Mesendoderm (in vitro differentiated cells): ENCODE results near the gene MMAA.
A peak's percentile ranks its signal among the peaks of the same experiment; 100 is the strongest.
"Not testable (repeated sequence)": the region's sequence is repeated elsewhere in the genome, so short reads cannot be mapped to it uniquely, and the experiment has no call there.

Experiments
- DNase-seq: peaks from one replicate; pipeline ENCODE4 v3.0.0; 2013
- H2AK5ac ChIP-seq: 2 replicates; pipeline ENCODE4 v1.6.1; 2013; ENCODE audit warnings: low read length, inconsistent platforms
- H2BK120ac ChIP-seq: 2 replicates; pipeline ENCODE4 v1.6.1; 2013; ENCODE audit warnings: low read depth, mild to moderate bottlenecking, low read length, moderate library complexity, mixed read lengths
- H2BK15ac ChIP-seq: replicated peaks from 2 replicates; pipeline ENCODE4 v1.6.1; 2013; ENCODE audit warnings: low read depth, mild to moderate bottlenecking, moderate library complexity
- H2BK5ac ChIP-seq: 2 replicates; pipeline ENCODE4 v1.6.1; 2013; ENCODE audit warnings: low read length, inconsistent platforms
- H3K18ac ChIP-seq: 2 replicates; pipeline ENCODE4 v1.6.1; 2013; ENCODE audit warnings: mild to moderate bottlenecking, low read length, mixed read lengths
- H3K23ac ChIP-seq: one replicate; pipeline ENCODE4 v1.6.1; 2013; ENCODE audit warnings: low read length
- H3K27ac ChIP-seq: 2 replicates; pipeline ENCODE4 v1.5.1; 2013; ENCODE audit warnings: low read depth, mild to moderate bottlenecking, inconsistent platforms, low read length, moderate library complexity
- H3K27me3 ChIP-seq: 2 replicates; pipeline ENCODE4 v1.6.1; 2013; ENCODE audit warnings: low read length, control low read depth, mild to moderate bottlenecking, inconsistent platforms; ENCODE audit not compliant: insufficient read depth, poor library complexity
- H3K36me3 ChIP-seq: 2 replicates; pipeline ENCODE4 v1.6.1; 2013; ENCODE audit warnings: low read length, inconsistent platforms; ENCODE audit not compliant: control insufficient read depth, insufficient read depth
- H3K4ac ChIP-seq: one replicate; pipeline ENCODE4 v1.6.1; 2013; ENCODE audit warnings: low read depth, mild to moderate bottlenecking, low read length, moderate library complexity
- H3K4me1 ChIP-seq: 2 replicates; pipeline ENCODE4 v1.6.1; 2013; ENCODE audit warnings: low read depth, low read length, inconsistent platforms; ENCODE audit not compliant: control insufficient read depth
- H3K4me2 ChIP-seq: 2 replicates; pipeline ENCODE4 v1.6.1; 2013; ENCODE audit warnings: low read length
- H3K4me3 ChIP-seq: 2 replicates; pipeline ENCODE4 v1.5.1; 2013; ENCODE audit warnings: mild to moderate bottlenecking, low read length
- H3K56ac ChIP-seq: one replicate; pipeline ENCODE4 v1.6.1; 2013; ENCODE audit warnings: low read length
- H3K79me1 ChIP-seq: 2 replicates; pipeline ENCODE4 v1.6.1; 2013; ENCODE audit warnings: low read length, inconsistent platforms
- H3K79me2 ChIP-seq: 2 replicates; pipeline ENCODE4 v1.6.1; 2013; ENCODE audit warnings: mild to moderate bottlenecking, low read length; ENCODE audit not compliant: control insufficient read depth, insufficient read depth
- H3K9ac ChIP-seq: 2 replicates; pipeline ENCODE4 v1.6.1; 2013; ENCODE audit warnings: low read length, inconsistent platforms
- H4K5ac ChIP-seq: one replicate; pipeline ENCODE4 v1.6.1; 2013; ENCODE audit warnings: low read length
- H4K8ac ChIP-seq: one replicate; pipeline ENCODE4 v1.6.1; 2013; ENCODE audit warnings: low read depth, mild to moderate bottlenecking, control low read depth, low read length, moderate library complexity
- WGBS: extraction: QIAGEN DNeasy Blood & Tissue Kit; methylation state at CpG from one replicate; pipeline ENCODE4 v1.1.7; 2013; ENCODE audit warnings: low lambda C conversion rate, missing lambda C conversion rate; ENCODE audit not compliant: insufficient coverage; ENCODE audit errors: extremely low coverage; 5-methylcytosine and 5-hydroxymethylcytosine counted together

The MMAA gene

GRCh38 chr4:145613566-145614232, 5.5 kb upstream of the MMAA start:
- H2BK120ac ChIP-seq: no peak overlapping the region
- H3K18ac ChIP-seq: no peak overlapping the region
- H3K79me2 ChIP-seq: no peaks in the 10 kb centered on the region
- no peak overlapping the region for H4K5ac ChIP-seq
- H3K27ac ChIP-seq: no peak overlapping the region
- H3K27me3 ChIP-seq: no peaks in the 10 kb centered on the region
- no peak overlapping the region for H3K4ac ChIP-seq
- WGBS: no CpG with 5 or more reads among the region's 5 CpGs
- H3K4me1 ChIP-seq: no peaks in the 10 kb centered on the region
- no peak overlapping the region for H3K9ac ChIP-seq
- H3K79me1 ChIP-seq: peaks cover 2% of the 10 kb centered on the region
- H3K36me3 ChIP-seq: no peaks in the 10 kb centered on the region
- no peak overlapping the region for H3K23ac ChIP-seq
- peak overlapping the region; percentile 57 for H2BK15ac ChIP-seq
- no peak overlapping the region for H3K56ac ChIP-seq
- no peak overlapping the region for H3K4me3 ChIP-seq
- H2AK5ac ChIP-seq: no peak overlapping the region
- DNase-seq: no peak
- H2BK5ac ChIP-seq: no peak overlapping the region
- H4K8ac ChIP-seq: peak overlapping the region; percentile 96
- H3K4me2 ChIP-seq: no peak overlapping the region

- Histone ChIP-seq H3K27me3 (no peaks in the 10 kb centered on the region), H3K18ac (no peak overlapping the region), H3K4me3 (no peak overlapping the region), H4K8ac (no peak overlapping the region), H3K79me2 (no peaks in the 10 kb centered on the region), H3K4me2 (no peak overlapping the region), H2AK5ac (no peak overlapping the region), H3K36me3 (no peaks in the 10 kb centered on the region), H2BK15ac (no peak overlapping the region), H4K5ac (no peak overlapping the region), H3K23ac (no peak overlapping the region), H3K56ac (no peak overlapping the region), H3K9ac (no peak overlapping the region), H3K4ac (no peak overlapping the region), H2BK120ac (no peak overlapping the region), H3K79me1 (peaks cover 2% of the 10 kb centered on the region), H3K27ac (no peak overlapping the region), H2BK5ac (no peak overlapping the region), H3K4me1 (no peaks in the 10 kb centered on the region)
- WGBS: no CpG with 5 or more reads among the region's 2 CpGs
- no peak for DNase-seq
These were observed 5.0 kb upstream of the MMAA start for GRCh38 chr4:145614233-145614610.

GRCh38 chr4:145618210-145618931, 814 bp upstream of the MMAA start:
- Histone ChIP-seq H3K79me1 (peaks cover 2% of the 10 kb centered on the region), H3K27ac (peak overlapping the region; percentile 85), H4K8ac (peak overlapping the region; percentile 83), H3K23ac (no peak overlapping the region), H3K56ac (peak overlapping the region; percentile 100), H3K9ac (peak overlapping the region; percentile 97), H3K36me3 (no peaks in the 10 kb centered on the region), H4K5ac (no peak overlapping the region), H3K4me2 (peak overlapping the region; percentile 59), H3K4me1 (no peaks in the 10 kb centered on the region), H3K27me3 (no peaks in the 10 kb centered on the region), H3K18ac (peak overlapping the region; percentile 53), H2AK5ac (no peak overlapping the region), H3K4me3 (peak overlapping the region; percentile 85), H3K79me2 (no peaks in the 10 kb centered on the region), H3K4ac (peak overlapping the region; percentile 97), H2BK15ac (no peak overlapping the region), H2BK5ac (no peak overlapping the region), H2BK120ac (peak overlapping the region; percentile 8)
- no CpG with 5 or more reads among the region's 19 CpGs for WGBS
- no peak for DNase-seq

- Histone ChIP-seq H2AK5ac (no peak overlapping the region), H3K4ac (peak overlapping the region; percentile 57), H3K56ac (peak overlapping the region; percentile 80), H3K4me1 (no peaks in the 10 kb centered on the region), H2BK15ac (no peak overlapping the region), H3K27me3 (no peaks in the 10 kb centered on the region), H3K9ac (peak overlapping the region; percentile 31), H3K36me3 (no peaks in the 10 kb centered on the region), H2BK120ac (no peak overlapping the region), H3K18ac (peak overlapping the region; percentile 82), H3K4me2 (no peak overlapping the region), H4K8ac (peak overlapping the region; percentile 99), H3K4me3 (no peak overlapping the region), H3K27ac (peak overlapping the region; percentile 56), H3K79me2 (no peaks in the 10 kb centered on the region), H3K79me1 (peaks cover 2% of the 10 kb centered on the region), H4K5ac (no peak overlapping the region), H3K23ac (no peak overlapping the region), H2BK5ac (no peak overlapping the region)
- DNase-seq: no peak
- WGBS: no CpG with 5 or more reads among the region's 9 CpGs
These were observed 433 bp downstream of the MMAA start for GRCh38 chr4:145619639-145619996.

- H3K4ac ChIP-seq, H2BK15ac ChIP-seq, H2BK120ac ChIP-seq, H4K5ac ChIP-seq, H3K36me3 ChIP-seq, H2AK5ac ChIP-seq, H3K4me3 ChIP-seq, H3K27ac ChIP-seq, H3K4me1 ChIP-seq, H3K4me2 ChIP-seq, H3K9ac ChIP-seq, H3K56ac ChIP-seq, H2BK5ac ChIP-seq, H3K18ac ChIP-seq, DNase-seq, H4K8ac ChIP-seq, H3K79me2 ChIP-seq, H3K27me3 ChIP-seq, H3K79me1 ChIP-seq, H3K23ac ChIP-seq: not testable (repeated sequence)
- no CpG with 5 or more reads among the region's 1 CpG for WGBS
These were observed 2.9 kb downstream of the MMAA start for GRCh38 chr4:145622067-145622466.
